ENCODE data around the gene TUBB4A.

TUBB4A gene

DNA sequence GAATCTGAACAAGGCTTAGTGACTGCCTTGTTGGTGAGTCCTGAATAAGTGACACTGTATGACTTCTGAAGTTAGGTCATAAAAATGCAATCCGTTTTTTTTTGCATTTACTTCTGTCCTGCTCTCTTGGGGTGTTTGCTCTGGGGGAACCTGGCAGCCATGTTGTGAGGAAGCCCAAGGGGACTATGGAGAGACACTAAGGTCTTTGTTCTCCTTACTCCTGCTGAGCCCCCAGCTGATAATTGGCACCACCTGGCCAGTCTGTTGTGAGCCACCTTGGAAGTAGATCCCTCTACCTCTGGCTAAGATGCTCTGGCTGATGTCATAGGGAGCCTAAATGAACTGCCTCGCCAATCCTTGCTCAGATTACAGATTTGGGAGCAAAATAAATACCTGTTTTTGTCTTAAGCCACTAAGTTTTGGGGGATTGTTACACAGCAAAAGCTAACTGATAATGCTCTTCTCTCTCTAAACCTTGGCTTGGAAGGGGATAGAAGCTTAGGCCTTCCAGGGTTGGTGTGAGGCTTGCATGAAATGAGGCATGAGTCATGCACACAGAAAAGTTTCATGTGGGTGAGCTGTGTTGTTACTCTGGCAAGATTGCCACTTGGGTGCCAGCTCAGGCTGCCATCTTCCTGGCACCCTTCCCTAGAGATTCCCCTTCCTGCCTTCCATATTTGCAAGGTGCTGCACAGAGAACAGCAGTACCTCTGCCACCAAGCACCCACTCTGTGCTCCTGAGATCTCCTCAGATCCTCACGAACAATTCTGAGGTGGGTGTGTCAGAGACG is 10.1 kb downstream of the TUBB4A start:
- no peak for DNase-seq

DNA sequence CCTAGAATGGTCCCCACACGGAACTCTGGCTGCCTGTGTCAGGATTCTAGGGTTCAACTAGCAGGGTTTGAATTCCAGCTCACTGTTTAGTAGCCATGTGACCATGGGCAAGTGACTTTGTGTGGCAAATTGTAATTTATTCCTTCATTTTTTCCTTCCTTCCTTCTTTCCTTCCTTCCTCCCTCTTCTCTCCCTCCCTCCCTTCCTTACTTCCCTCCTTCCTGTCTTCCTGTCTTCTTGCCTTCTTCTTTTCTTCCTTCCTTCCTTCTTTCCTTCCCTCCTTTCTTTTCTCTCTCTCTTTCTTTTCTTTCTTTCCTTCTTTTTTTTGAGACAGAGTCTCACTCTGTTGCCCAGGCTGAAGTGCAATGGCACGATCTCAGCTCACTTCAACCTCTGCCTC is 12.0 kb downstream of the TUBB4A start:
- DNase-seq, result no peak

DNA sequence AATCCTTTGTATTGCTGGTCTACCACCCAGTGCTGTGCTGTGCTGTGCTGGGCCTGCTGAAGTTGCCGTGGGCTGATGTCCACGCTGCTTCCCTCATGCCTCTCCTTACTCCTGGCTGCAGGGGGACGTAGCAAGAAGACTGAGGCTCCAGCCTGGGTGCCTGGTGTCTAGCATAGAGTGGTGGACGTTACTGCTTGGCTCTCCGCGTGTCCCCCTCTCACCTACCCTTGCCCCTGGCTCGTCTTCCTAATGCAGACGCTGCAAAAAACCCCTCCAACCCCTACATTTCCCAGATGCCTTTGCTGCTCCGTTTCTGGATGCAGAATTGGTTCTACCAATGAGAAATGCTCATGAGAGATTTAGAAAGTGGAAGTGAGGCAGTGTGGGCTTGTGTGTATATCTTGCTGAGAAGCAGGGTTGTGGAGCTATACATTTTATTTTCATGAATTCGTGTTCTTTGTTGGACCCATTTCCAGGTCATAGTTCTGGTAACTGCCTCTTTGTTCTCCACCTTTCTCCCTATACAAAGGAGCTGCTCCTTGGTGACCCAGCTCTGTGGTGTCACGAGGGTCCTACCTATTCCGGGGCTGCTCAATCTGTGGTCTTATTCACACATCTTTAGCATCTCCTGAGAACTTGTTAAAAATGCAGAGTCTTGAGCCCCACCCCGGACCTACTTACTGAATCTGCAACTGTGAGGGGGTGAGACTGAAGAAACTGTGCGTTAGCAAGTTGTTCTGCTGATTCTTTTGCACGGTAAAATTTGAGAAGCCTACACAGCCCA is 12.6 kb downstream of the TUBB4A start:
- no peak for DNase-seq

DNA sequence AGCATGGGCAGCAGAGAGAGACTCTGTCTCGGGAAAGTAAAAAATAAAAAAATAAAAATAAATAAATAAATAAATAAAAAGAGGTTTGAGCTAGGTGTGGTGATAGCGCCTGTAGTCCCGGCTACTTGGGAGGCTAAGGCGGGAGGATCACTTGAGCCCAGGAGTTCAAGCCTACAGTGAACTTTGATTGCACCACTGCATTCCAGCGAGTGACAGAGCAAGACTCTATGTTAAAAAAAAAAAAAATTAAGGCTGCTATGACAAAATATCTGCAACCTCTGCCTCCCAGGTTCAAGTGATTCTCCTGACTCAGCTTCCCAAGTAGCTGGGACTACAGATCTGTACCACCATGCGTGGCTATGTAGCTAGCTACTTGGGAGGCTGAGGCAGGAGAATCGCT is 17.3 kb downstream of the TUBB4A start:
- no peak for DNase-seq

DNA sequence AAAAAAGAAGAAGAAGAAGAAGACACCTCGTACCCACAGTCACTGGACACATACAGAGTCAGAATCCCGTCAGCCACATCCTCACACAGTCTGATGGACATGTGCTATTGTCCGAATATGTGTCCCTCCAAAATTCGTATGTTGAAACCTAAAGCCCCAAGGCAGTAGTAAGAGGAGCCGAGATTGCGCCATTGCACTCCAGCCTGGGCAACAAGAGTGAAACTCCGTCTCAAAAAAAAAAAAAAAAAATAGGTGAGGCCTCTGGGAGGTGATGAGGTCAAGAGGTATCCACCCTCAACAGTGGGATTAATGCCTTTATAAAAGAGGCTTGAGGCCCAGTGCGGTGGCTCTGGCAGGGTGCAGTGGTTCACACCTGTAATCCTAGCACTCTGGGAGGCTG is 17.9 kb downstream of the TUBB4A start:
- no peak for DNase-seq

DNA sequence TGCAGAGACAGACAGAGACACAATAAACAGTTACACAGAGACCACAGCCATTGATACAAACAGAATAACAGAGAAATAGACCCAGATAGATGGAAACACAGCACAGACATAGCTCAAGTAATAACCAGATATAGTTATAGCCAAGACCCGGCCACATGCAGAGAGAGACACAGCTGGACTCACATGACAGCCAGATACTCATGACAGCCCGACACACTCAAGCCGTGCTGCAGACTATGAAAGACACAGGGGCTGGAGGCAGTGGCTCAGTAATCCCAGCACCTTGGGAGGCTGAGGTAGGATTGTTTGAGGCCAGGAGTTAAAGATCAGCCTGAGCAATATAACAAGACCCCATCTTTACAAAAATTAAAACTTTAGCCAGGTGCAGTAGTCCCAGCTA is 18.9 kb downstream of the TUBB4A start:
- no peak for DNase-seq

DNA sequence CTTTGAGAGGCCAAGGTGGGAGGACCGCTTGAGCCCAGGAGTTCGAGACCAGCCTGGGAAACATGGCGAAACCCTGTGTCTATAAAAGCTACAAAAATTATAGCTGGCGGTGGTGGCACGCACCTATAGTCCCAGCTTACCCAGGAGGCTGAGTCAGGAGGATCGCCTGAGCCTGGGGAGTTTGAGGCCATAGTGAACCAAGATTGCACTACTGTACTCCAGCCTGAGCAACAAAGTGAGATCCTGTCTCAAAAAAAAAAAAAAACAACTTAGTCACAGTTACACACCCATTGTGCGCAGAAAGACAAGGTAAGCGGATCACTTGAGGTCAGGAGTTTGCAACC is 19.8 kb downstream of the TUBB4A start:
- DNase-seq, result no peak

DNA sequence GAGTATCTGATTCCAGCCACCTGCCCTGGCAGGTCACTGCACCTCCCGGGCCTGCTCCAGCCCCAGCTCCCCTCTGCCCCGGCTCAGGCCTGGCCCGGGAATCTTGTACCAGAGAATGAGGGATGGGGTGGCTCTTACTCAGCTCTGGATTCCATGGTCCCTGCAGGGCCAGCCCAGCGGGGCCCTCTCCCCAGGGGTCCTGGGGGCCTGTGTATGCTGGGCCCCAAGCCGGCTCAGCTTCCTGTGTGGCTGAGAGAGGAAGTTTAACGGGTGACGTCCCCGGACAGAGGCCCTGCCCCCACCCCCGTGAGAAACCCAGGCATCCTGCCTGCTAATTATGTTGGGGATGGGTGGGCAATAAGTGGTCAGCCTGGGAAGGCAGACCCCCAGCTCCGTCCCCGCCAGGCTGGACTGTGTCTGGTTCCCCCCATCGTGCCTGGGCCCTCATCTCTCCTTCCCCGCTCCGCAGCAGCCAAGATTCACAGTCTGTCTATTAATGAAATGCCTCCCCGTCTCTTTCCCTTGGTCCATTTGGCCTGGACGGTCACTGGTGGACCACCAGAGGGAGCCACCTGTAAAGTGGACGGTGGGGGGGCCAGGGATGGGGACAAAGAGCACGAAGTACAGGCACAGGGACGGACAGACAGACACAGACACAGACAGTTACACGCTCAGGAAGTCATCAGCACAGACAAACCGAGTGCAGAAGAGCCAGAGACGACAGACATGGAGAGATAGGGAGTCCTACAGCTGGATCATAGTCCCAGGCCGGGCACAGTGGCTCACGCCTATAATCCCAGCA is 20.4 kb downstream of the TUBB4A start, which contains the start of gene DENND1C:
Gene DENND1C (minus strand): TSS at position 247 of the 802 bp plus-strand sequence. CDS start 92 bp downstream, at position 155.
- peak; percentile 55 for DNase-seq

DNA sequence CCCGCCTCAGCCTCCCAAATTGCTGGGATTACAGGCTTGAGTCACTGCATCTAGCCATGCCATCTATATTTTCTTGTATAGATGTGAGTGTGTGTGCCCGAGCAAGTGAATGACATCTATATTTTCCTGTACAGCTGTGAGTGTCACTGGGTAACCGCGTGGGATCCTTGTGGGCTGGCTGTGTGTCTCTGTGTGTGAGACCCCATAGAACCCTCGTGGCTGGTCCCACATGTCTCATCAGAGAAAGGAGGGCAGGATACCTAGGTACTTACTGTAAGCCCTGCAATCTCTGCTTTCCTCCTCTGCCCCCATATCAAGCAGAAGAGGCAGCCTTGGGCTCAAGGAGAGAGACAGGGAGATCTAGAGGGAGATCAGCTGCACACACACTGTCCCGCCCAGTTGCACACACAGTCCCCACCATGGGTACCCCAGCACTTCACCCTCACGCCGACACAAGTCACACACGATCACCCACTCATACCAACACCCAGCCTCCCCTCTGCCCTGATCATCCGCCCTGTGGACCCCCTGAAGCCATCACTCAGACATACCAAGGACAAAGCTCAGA is 21.2 kb downstream of the TUBB4A start:
- no peak for DNase-seq

DNA sequence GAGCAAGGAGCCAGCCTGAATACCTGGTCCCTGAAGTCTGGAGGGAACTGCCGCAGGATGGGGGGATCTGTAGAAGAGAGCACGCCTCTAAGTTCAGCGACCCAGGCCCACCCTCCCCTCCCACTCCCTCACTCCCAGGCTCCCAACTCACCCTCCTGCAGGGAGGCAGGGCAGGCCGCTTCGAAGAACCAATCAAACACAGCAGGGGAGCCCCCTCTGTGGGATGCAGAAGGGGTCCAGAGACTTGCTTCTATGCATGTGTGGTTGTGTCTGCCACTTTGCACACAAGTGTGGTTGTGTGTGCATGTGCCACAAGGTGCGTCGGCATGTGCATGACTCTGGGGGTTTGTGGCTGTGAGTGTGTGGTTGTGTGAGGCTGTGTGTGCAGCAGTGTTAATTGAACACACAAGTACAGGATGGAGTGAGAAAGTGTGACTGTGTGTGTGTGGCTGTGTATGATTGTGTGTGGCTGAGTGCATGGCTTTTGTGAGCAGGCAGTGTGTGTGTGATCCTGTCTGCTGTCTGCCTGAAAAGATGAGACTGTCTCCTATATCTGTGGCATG is 22.2 kb downstream of the TUBB4A start:
- DNase-seq, result no peak

DNA sequence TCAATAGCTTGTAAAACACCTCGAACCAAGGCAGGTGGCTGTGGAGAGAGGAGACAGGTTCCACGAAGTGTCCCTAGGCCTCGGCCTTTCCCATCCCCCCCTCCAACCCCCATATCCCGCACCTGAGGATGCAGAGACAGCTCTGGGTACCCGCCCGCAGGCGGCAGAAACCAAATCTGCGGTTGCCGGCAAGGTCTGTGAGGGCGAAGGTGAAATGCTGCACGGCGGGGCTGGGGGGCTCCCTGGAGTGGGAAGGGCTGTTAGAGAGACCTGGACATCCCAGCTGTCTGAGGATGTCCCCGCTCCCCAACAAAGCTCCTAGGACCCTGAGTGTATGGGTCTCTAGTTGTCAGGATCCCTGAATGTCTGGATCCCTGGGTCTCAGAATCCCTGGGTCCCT is 23.3 kb downstream of the TUBB4A start:
- DNase-seq, result no peak

DNA sequence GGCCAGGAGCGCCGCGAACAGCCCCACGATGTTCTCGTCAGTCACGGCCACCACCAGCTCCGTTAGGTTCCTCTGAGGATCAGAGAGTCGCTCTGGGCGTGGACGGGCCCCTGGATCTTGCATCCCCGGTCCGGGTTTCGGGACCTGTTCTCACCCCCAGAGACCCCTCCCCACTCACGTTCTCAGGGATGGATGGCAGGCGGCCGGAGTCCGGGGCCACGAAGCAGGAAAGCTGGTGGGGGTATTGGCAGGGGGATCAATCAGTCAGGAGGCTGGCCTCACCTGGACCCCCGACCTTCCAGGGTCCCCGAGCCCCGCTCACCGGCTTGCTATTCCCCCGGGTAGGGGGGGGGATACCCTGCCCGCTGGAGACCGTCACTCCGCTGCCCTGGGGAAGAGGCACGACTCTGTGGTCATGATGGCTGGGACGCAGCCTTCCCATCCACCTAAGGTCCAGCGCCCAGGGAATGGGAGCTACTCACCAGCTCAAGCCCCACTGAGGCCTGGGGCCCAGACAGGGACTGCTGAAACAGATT is 25.1 kb downstream of the TUBB4A start:
- DNase-seq, result no peak

DNA sequence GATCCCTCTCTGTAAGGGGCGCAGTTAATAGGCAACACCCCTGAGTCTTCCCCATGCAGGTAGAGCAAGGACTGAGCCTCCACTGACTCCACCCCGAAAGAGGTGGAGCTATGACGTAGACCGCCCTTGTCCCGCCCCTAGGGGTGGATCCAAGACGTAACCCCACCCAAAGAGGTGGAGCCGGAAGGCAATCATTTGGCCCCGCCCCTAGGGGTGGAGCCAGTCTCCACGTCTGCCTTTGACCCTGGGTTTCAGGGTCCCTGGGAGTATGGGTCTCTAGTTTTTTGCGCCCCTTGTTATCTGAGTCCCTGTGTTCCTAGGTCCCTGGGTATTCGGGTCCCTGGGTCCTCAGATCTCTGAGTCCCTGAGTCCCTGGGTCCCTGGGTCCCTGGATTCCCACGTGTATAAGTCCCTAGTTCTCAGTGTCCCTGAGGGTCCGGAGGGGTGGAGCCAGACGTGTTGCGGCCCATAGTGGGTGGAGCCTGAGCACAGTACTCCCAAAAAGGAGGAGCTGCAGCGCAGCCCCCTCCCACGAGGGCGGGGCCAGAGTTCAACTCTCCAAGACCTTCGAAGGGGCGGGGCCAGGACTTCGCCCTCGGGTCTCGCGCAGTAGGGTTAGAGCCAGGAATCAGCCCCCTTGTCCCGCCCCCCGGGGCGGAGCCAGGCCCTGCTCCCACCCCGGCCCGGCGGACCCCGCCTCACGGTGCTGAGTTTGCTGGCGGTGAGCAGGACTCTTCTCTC is 25.8 kb downstream of the TUBB4A start:
- peak; percentile 14 for DNase-seq

DNA sequence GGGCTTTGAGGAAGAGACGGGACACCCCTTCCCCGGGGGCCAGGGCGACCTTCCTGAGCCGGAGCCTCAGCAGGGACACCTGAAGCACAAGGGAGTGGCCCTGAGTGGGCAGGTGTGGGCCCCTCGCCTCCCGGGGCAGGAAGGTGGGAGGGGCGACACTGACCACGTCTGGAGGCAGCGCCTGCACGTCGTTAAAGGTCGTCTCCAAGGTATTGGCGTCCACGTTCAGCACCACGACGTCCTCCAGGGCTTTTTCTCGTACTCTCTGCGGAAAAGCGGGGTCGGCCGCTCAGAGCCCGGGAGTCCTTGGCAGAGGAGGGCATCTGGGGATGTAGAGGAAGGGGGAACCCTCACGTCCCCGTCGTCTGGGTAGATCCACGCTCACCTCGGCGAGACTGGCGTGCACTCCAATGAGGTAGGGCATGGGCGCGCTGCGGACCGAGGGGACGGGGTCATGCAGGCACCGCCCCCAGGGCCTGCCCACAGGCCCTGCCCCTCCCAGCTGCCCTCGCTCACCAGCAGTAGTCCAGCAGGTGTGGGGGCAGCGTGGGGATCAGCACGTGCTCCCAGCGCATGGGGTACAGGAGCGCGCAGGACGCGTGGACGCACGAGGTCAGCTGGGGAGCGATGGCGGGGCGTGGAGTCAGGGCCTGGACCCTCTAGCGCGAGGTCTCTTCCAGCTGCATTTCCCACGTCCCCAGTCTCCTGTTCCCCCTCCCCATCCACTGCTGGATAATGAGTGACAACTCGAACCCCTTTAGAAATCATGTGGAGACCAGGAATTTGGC is 26.6 kb downstream of the TUBB4A start:
- DNase-seq, result no peak

DNA sequence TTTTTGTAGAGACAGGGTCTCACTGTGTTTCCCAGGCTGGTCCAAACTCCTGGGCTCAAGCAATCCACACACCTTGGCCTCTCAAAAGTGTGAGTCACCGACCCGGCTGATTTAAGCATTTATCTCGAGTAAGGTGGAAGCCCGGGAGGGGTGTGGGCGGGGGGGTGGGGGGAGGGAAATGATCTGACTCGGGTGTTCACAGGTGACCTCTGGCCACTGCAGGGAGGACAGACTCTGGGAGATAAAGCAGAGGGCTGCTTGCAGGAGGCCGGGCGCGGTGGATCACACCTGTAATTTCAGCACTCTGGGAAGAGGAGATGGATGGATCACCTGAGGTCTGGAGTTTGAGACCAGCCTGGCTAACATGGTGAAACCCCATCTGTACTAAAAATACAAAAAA is 28.5 kb downstream of the TUBB4A start:
- DNase-seq, result no peak

DNA sequence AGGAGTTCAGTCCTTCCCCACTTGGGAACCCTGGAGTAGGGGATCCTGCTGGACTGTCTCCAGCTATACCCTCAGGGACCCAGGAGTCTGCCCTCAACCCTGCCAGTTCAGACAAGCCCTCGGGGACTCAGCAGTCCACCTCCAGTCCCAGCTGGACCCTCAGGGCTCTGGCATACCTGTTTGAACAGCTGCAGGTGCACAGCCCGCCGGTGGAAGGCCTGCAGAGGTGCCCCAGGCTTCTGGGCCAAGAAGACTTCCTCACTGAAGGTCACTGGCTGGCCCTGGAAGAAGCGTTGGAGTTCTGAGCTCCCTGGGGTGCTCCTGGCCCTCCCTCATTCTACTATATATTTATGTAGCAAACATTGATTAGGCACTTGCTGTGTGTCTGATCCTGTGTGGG is 29.4 kb downstream of the TUBB4A start:
- DNase-seq, result no peak

DNA sequence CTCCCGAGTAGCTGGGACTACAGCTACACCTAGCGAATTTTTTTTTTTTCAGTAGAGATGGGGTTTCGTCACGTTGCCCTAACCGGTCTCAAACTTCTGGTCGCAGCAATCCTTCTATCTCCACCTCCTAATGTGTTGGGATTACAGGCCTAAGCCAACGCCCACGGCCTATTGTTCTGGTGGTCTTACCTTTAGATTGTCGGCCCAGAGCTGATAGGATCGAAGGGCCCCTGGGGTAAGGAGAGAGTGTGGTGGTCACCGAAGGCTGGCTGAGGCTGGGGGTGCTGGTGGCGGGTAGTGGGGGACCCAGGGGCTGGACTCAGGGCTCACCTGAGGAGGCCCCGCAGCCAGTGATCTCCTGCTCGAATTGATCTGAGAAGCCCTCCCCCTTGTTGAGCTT is 31.0 kb downstream of the TUBB4A start:
- no peak for DNase-seq

DNA sequence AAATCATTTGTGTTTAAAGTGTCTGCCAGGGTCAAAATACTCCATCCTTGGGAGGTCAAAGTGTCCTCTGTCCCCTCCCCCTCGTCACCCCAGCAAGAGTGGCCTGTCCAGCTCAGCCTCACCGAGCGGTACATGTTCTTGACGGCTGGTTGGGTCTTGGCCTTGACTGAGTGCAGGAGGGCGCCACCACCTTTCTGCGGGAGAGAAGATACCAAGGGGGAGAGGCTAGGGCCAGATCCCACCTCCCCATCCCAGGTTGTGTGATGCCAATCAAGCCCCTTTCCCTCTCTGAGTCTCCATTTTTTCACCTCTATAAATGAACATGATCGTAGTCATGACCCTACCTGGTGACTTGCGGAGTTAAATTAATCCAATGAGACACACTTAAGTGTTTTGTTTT is 31.9 kb downstream of the TUBB4A start:
- no peak for DNase-seq

DNA sequence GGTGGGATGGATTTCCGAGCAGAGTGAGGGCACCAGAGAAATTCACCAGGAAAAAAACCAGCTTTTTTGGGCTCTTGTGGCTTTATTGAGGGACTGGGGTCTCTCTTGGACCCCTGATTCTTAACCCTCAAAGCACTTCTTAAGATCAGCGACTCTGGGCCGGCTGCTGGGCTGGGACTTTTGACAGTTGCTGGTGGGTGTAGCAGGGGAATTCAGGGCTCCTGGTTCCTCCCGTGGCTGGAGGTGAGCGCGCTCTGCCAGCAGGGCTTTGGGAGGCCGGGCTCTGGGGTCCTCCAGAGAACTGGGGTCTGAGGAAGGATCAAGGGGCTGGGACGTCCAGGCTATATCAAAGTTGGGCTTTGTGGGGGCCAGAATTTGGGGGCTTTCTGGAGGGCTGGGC is 34.7 kb downstream of the TUBB4A start:
- DNase-seq, result no peak

DNA sequence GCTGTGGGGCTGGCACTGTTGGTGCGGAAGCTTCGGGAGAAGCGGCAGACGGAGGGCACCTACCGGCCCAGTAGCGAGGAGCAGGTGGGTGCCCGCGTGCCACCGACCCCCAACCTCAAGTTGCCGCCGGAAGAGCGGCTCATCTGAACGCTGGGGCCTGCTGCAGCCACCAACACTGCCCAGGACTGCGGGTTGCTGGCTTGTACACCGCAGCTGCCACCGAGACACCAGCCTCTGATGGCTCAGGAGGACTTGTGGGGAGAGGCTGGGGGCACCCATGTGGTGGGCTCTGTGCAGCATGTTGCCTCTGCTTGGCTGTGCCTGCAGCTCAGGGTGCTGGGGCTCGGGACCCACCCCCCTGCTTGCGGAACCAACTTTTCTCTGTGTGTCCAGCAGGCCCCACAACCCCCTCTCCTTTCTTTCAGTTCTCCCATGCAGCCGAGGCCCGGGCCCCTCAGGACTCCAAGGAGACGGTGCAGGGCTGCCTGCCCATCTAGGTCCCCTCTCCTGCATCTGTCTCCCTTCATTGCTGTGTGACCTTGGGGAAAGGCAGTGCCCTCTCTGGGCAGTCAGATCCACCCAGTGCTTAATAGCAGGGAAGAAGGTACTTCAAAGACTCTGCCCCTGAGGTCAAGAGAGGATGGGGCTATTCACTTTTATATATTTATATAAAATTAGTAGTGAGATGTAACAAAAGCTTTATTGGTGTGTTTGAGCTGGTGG is 35.4 kb downstream of the TUBB4A start:
- DNase-seq, result no peak
